ENCODE measurements around the gene TSHZ2. TPM values are rescaled to one million over a fixed set of nuclear protein-coding genes. Genes with fewer than 3 reads are reported as not detected.

Gene TSHZ2
- total RNA-seq, 1 donor from 2014 or later: 10.3 TPM

DNA sequence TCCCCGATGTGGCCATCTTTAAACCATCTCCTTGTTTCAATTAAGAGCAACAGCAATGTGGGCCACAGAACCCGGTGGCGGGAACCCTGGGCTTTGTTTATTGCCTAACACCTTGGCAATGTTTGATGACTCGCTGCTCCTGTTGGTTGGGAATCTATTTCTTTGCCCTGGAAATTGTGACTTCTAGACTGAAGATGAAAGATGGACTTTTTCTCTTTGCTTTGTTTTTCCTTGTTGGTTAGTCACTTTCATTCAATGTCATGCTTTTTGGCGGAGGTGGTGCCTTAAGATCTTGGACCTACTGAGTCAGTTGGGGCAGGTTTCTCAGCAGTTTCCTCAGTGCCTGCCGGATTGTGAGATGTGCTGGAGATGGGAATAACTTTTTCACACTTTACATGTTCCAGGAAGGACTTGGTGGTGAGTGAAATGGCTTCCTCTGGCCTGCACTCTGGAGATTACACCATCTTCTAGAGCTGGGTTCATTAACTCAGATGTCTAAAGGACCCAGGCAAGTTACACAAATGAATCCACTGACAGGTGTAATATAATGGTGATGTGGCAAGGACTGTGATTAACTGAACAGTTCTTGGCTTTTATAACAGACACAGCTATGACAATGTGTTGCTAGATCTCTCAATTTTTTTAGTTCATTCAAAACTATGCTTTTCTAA, 56.3 kb downstream of the TSHZ2 start:
- ATAC-seq: no peak

GRCh38 chr20:53030061-53030460, 57.9 kb downstream of the TSHZ2 start:
- ATAC-seq: no peak

DNA sequence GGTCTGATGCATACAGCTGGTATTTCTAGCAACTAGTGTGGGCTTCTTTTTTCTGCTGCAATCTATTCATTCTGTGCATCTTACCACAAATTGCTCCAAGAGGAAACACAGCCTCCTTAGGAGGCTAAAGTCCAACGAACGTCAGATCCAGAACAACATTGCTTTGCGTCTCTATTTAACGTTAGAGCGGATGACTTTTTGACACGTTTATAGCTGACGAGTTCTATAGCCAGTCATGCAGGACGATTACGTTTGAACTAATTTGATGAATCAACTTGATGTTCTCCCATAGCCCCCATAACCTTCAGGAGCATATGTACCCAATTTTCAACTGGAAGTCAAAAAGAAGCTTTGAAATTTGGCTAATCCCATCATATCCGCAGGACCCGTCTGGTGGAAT, 59.9 kb downstream of the TSHZ2 start:
- ATAC-seq: no peak

DNA sequence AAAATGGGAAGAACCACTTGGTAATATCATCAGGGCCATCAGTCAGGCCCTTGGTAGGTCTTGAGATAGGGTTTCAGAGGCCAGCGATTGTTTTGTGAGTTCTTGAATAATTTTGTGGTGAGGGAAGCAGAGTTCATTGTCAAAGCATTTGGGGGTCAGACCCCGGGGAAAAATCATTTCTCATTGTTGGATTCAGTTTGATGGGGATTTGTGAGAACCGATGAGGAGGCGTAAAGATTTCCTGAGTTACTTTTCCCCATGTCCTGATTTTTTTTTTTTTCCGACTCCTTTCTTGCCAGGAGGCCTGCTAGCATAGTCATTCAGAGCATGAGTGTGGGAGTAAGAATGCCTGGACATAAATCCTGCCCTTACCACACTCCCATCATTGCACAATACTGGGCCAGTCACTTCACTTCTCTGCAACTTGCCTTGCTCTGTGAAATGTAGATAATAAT, 60.3 kb downstream of the TSHZ2 start:
- peak; percentile 98 for ATAC-seq

- no peak for ATAC-seq
These were observed 61.0 kb downstream of the TSHZ2 start for GRCh38 chr20:53033176-53033575.

- ATAC-seq: no peak
These were observed 62.7 kb downstream of the TSHZ2 start for GRCh38 chr20:53034899-53035298.

DNA sequence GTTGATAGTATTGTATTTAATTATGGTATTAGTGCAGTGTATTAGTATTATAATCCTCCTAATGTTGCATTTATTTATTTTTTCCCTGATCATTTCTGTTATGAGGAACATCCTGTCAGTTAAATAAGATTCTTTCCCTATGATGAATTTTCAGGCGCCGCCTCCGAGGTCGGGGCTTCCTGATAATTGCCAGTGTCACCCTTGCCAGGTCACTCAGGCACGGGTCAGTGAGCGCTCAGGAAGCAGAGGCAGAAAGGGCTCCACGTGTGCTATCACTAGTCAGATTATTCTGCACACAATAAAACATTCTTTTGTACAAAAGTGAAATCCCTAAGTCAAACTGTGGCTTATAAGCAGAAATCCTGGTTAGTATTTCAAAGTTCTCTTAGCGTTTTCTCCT, 64.8 kb downstream of the TSHZ2 start:
- ATAC-seq: no peak

- no peak for ATAC-seq
These were observed 65.5 kb downstream of the TSHZ2 start for GRCh38 chr20:53037621-53038020.

DNA sequence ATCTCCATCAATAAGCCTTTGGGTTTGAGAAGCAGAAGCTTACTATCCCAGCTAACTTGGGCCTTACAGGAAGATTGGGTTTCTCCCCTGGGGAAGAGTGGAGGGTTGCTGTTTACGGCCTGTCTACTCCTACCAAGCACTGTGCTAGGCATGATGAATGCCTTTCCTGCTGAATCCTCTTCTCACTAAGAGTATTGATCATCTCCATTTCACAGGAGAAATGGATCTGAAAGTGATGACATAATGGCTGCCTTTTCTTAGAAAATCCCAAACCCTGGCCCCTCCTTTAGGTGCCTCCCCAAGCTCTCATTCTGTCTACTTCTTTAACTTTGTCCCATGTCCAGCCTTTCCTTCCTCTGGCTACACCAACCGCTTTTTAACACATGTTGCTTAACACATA, 66.1 kb downstream of the TSHZ2 start:
- ATAC-seq: no peak

DNA sequence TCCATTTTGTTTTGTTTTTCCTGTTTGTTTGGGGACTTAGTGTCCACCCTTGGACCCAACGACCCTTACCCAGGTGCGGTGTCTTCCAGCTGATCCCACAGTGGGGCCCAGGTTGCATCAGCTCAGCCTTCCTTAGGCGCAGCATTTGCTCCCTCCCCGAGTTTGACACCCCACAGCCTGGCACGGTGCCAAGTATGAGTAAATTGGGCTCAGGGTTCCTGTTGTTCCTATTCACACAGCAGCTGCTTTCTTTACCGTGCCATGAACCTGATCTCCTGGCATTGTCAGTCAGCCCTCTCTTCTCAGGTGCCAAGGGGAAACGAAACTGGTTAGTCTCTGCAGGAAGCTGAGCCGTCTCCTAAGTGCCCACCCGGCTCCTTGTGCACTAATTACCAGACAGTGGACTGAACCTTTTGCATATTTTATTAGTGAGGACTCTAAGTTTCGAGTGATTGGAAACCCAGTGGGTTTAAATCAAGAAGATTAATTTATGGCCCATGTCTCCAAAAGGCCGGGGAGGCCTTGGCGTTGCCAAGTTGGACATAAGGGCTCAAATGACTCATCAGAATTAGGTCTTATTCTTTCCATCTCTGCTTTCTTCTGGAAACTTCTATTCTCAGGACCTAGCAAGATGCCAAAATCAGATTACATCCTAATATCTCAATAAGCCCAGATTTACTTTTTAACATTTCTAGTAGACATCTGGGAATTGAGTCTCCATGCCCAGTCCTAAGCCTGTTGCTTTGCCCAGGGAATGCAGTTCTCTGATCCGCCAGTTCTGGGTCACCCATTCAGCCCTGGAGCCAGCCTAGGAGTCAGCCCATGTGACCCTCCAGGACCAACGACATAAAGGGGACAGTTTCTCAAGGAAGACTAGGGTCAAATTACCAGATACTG, 68.8 kb downstream of the TSHZ2 start:
- ATAC-seq: peak; percentile 88

GRCh38 chr20:53042521-53042920, 70.4 kb downstream of the TSHZ2 start:
- no peak for ATAC-seq

DNA sequence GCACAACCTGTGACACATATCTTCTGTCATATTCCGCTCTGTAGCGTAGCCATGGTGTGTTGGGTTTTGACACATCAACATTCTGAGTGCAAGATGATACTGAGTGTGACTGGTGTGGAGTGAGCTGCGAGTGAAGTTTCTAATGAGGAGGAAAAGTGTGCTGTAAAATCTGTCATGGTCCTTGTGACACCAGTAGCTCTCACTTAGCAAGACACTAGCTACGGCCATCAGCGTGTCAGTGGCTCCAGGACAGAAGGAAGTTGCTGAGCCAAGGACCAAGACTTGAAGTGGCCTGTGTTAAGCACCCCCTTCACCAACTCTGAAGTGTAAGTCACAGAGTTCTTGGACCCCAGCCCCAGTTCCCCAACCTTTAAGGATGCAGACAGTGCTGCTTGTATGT, 72.1 kb downstream of the TSHZ2 start:
- no peak for ATAC-seq

GRCh38 chr20:53045941-53046340, 73.8 kb downstream of the TSHZ2 start:
- ATAC-seq: no peak

GRCh38 chr20:53047203-53047602, 75.0 kb downstream of the TSHZ2 start:
- no peak for ATAC-seq

- ATAC-seq: no peak
These were observed 76.2 kb downstream of the TSHZ2 start for GRCh38 chr20:53048387-53048786.

- no peak for ATAC-seq
These were observed 78.2 kb downstream of the TSHZ2 start for GRCh38 chr20:53050338-53050737.

DNA sequence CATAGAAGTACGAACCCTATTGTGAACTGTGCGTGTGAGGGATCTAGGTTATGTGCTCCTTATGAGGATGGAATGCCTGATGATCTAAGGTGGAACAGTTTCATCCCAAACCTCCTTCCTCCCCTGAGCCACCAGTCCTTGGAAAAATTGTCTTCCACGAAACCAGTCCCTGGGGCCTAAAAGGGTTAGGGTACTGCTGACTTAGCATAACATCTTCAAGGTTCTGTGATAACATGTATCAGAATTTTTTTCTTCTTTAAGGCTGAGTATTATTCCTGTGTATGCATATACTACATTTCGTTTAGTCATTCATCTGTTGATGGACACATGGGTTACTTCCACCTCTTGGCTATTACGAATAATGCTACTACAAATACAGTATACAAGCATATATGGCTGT, 80.2 kb downstream of the TSHZ2 start:
- no peak for ATAC-seq

GRCh38 chr20:53053595-53053994, 81.4 kb downstream of the TSHZ2 start:
- no peak for ATAC-seq

- ATAC-seq: no peak
These were observed 83.4 kb downstream of the TSHZ2 start for GRCh38 chr20:53055367-53056067.

- no peak for ATAC-seq
These were observed 85.4 kb downstream of the TSHZ2 start for GRCh38 chr20:53057579-53057978.

DNA sequence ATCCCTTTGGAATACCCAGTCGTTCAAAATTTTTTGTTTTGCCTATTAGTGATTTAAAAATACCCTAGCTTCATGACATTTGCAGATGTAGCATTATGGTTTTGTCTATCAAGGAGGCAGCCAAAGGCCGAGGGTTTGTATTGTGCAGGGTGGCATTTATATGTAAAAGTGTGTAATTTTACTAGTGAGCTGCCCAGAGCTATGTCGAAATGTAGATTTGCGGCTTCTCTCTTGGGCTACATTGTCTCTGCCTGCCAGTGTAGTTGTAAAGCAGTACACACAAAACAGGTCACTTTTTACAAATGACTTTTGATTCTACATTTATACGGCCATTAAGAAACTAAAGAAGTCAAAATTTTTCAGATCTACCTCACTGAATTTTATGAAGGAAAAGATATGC, 87.7 kb downstream of the TSHZ2 start:
- no peak for ATAC-seq

DNA sequence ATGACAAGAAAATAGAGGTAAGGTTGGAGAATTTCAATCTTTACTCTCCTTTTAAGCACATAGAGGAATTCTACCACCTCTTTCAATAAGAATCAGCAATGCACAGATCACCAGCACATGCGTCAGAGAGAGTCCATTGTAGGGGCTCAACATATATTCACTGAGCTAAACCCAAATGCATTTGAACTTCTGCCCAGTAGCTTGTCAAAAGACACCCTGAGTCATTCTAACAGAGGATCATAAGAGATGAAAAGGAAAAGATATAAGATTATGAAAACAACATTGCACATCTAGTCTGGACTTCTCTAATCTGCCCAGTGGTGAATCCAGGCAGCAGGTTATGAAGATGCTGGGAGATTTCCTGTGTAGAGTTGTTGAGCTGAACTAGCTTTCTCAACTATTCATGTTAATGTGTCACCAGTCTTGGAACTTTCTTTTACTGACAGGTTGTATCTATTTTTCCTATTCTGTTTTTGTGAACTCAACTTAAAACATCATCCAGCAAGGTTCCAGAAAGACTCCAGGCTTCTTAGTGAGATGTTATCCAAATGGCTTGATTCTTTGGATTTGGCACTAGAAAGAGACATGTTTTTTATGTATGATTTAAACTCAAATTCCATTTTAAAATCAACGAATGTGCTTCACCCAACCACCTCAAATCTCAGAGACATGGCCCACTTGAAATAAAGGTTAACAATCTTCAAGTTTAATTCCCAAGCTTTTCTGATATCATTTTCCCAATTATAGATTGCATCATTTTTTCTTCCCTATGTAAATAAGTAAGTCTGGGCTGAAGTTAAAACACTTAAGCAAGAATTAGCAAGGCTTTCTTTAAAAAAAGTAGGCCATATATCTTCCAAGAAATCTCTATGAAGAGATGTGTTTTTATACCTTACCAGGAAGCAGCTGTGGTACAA, 89.3 kb downstream of the TSHZ2 start:
- ATAC-seq: no peak

Measured in esophagus mucosa (tissue), 1 donor.